ENCODE results near the gene UMAD1.

- TF ChIP-seq, protein P1, sequence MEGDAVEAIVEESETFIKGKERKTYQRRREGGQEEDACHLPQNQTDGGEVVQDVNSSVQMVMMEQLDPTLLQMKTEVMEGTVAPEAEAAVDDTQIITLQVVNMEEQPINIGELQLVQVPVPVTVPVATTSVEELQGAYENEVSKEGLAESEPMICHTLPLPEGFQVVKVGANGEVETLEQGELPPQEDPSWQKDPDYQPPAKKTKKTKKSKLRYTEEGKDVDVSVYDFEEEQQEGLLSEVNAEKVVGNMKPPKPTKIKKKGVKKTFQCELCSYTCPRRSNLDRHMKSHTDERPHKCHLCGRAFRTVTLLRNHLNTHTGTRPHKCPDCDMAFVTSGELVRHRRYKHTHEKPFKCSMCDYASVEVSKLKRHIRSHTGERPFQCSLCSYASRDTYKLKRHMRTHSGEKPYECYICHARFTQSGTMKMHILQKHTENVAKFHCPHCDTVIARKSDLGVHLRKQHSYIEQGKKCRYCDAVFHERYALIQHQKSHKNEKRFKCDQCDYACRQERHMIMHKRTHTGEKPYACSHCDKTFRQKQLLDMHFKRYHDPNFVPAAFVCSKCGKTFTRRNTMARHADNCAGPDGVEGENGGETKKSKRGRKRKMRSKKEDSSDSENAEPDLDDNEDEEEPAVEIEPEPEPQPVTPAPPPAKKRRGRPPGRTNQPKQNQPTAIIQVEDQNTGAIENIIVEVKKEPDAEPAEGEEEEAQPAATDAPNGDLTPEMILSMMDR (IDR thresholded peaks at IDR 0.05): no peak
- TF ChIP-seq POLR2A (IDR thresholded peaks at IDR 0.05): no peak
Observed at GRCh38 chr7:7917593-7917992, 277.0 kb downstream of the UMAD1 start.

Data from thyroid gland (tissue), 4 donors.